ENCODE results near the gene CCR9. TPM values are rescaled to one million over a fixed set of nuclear protein-coding genes. Genes with fewer than 3 reads are reported as not detected.

CCR9 gene
- polyA plus RNA-seq, 3 donors: not detected

GRCh38 chr3:45909542-45909941 is 23.2 kb downstream of the CCR9 start:
- H3K27me3 Mint-ChIP-seq (ENCODE audit: low read depth in 3 of 3): peaks cover 0 to 1% (median 0%) of the 10 kb centered on the region in 3 donors
- Histone ChIP-seq H3K9ac (ENCODE audit: insufficient read depth, low read length, poor library complexity, severe bottlenecking) (no peak overlapping the region), H3K4me3 (replicated peaks in 1 of 3; ENCODE audit: low read depth in 2 of 3, low read length in 3 of 3) (no peak overlapping the region), H4K20me1 (ENCODE audit: insufficient read depth, low read length) (no peaks in the 10 kb centered on the region), H3K4me2 (replicated peaks; ENCODE audit: extremely low read depth, low read length, poor library complexity, severe bottlenecking) (no peak overlapping the region), H3K36me3 (replicated peaks in 1 of 2; ENCODE audit: control insufficient read depth in 1 of 2, insufficient read depth in 2 of 2, low read length in 2 of 2) (no peaks in the 10 kb centered on the region), H2AFZ (ENCODE audit: insufficient read depth, low read depth, low read length, poor library complexity, severe bottlenecking) (no peak overlapping the region), H3K9me3 (replicated peaks in 1 of 2; ENCODE audit: control insufficient read depth in 1 of 2, insufficient read depth in 1 of 2, low read length in 2 of 2) (no peaks in the 10 kb centered on the region), H3K4me1 (ENCODE audit: control insufficient read depth in 1 of 2, insufficient read depth in 2 of 2, low read length in 2 of 2) (no peaks in the 10 kb centered on the region), H3K27me3 (ENCODE audit: control insufficient read depth in 2 of 2, insufficient read depth in 2 of 2, low read length in 2 of 2) (no peaks in the 10 kb centered on the region), H3K27ac (ENCODE audit: low read depth in 1 of 2, low read length in 2 of 2) (no peak overlapping the region), H3K79me2 (ENCODE audit: insufficient read depth, low read length) (no peaks in the 10 kb centered on the region)
- no peaks in the 10 kb centered on the region for H3K9me3 Mint-ChIP-seq
- TF ChIP-seq, protein P1, sequence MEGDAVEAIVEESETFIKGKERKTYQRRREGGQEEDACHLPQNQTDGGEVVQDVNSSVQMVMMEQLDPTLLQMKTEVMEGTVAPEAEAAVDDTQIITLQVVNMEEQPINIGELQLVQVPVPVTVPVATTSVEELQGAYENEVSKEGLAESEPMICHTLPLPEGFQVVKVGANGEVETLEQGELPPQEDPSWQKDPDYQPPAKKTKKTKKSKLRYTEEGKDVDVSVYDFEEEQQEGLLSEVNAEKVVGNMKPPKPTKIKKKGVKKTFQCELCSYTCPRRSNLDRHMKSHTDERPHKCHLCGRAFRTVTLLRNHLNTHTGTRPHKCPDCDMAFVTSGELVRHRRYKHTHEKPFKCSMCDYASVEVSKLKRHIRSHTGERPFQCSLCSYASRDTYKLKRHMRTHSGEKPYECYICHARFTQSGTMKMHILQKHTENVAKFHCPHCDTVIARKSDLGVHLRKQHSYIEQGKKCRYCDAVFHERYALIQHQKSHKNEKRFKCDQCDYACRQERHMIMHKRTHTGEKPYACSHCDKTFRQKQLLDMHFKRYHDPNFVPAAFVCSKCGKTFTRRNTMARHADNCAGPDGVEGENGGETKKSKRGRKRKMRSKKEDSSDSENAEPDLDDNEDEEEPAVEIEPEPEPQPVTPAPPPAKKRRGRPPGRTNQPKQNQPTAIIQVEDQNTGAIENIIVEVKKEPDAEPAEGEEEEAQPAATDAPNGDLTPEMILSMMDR (IDR thresholded peaks at IDR 0.05): no peak
- peaks cover 2 to 9% of the 10 kb centered on the region in 2 donors for H3K36me3 Mint-ChIP-seq
- WGBS (ENCODE audit: insufficient coverage): 99% methylated on average over 6 of the region's 6 CpGs
- peak overlapping the region in 1 of 2 donors; percentile 19 for H3K4me3 Mint-ChIP-seq
- intact Hi-C loops (cut with micrococcal nuclease): no loop called here
- peaks cover 3% of the 10 kb centered on the region for H3K4me1 Mint-ChIP-seq
- peak overlapping the region in 1 of 7 donors; percentile 15 for H3K27ac Mint-ChIP-seq
- no peak for DNase-seq

GRCh38 chr3:45910892-45911291 is 24.5 kb downstream of the CCR9 start:
- H4K20me1 ChIP-seq (ENCODE audit: insufficient read depth, low read length): no peaks in the 10 kb centered on the region
- H3K4me3 ChIP-seq (replicated peaks in 1 of 3; ENCODE audit: low read depth in 2 of 3, low read length in 3 of 3): no peak overlapping the region
- H2AFZ ChIP-seq (ENCODE audit: insufficient read depth, low read depth, low read length, poor library complexity, severe bottlenecking): no peak overlapping the region
- H3K4me3 Mint-ChIP-seq: no peak overlapping the region
- H3K27me3 Mint-ChIP-seq (ENCODE audit: low read depth in 3 of 3): peaks cover 0 to 1% (median 0%) of the 10 kb centered on the region in 3 donors
- no peaks in the 10 kb centered on the region for H3K4me1 ChIP-seq (ENCODE audit: control insufficient read depth in 1 of 2, insufficient read depth in 2 of 2, low read length in 2 of 2)
- intact Hi-C loops (cut with micrococcal nuclease): no loop called here
- H3K4me1 Mint-ChIP-seq: peaks cover 8% of the 10 kb centered on the region
- no peak overlapping the region for H3K27ac ChIP-seq (ENCODE audit: low read depth in 1 of 2, low read length in 2 of 2)
- no peaks in the 10 kb centered on the region for H3K79me2 ChIP-seq (ENCODE audit: insufficient read depth, low read length)
- no peaks in the 10 kb centered on the region for H3K9me3 ChIP-seq (replicated peaks in 1 of 2; ENCODE audit: control insufficient read depth in 1 of 2, insufficient read depth in 1 of 2, low read length in 2 of 2)
- H3K36me3 Mint-ChIP-seq: peaks cover 2 to 9% of the 10 kb centered on the region in 2 donors
- H3K27ac Mint-ChIP-seq: no peak overlapping the region
- no peak overlapping the region for H3K9ac ChIP-seq (ENCODE audit: insufficient read depth, low read length, poor library complexity, severe bottlenecking)
- H3K27me3 ChIP-seq (ENCODE audit: control insufficient read depth in 2 of 2, insufficient read depth in 2 of 2, low read length in 2 of 2): no peaks in the 10 kb centered on the region
- no peak for DNase-seq
- H3K9me3 Mint-ChIP-seq: no peaks in the 10 kb centered on the region
- no peaks in the 10 kb centered on the region for H3K36me3 ChIP-seq (replicated peaks in 1 of 2; ENCODE audit: control insufficient read depth in 1 of 2, insufficient read depth in 2 of 2, low read length in 2 of 2)
- TF ChIP-seq, protein P1 (IDR thresholded peaks at IDR 0.05): no peak
- H3K4me2 ChIP-seq (replicated peaks; ENCODE audit: extremely low read depth, low read length, poor library complexity, severe bottlenecking): no peak overlapping the region
- WGBS (ENCODE audit: insufficient coverage): 96% methylated on average over 3 of the region's 4 CpGs

All from CD14-positive monocyte (primary cell).